GM20000 (cell line): ENCODE data around the gene PCDH15.
"Not testable (repeated sequence)": the region's sequence is repeated elsewhere in the genome, so short reads cannot be mapped to it uniquely, and the experiment has no call there.

Experiments used
- DNase-seq: peaks from one replicate; pipeline ENCODE4 v3.0.0; 2012; ENCODE audit warnings: low spot score
- CTCF ChIP-seq: IDR thresholded peaks from 2 replicates; pipeline ENCODE4 v1.5.1; 2012; ENCODE audit warnings: mild to moderate bottlenecking, control low read depth; ENCODE audit errors: extremely low read depth, missing control alignments

Gene PCDH15

GRCh38 chr10:54434782-54435181 lies 366.2 kb downstream of the PCDH15 start:
- TF ChIP-seq CTCF = no peak
- no peak for DNase-seq

GRCh38 chr10:54415483-54415882 lies 385.5 kb downstream of the PCDH15 start:
- TF ChIP-seq CTCF = no peak
- DNase-seq = no peak

DNA sequence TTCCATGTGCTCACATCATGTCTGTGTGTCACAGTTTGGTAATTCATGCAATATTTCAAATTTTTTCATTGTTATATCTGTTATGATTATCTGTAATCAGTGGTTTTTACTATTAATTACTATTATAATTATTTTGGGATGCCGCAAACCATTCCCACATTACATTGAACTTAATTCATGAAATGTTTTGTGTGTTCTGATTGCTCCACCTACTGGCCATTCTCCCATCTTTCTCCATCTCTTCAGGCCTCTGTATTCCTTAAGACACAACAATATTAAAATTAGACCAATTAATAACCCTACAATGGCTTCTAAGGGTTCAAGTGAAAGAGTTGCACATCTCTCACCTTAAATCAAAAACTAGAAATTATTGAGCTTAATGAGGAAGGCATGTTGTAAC lies 398.5 kb downstream of the PCDH15 start:
- DNase-seq = no peak
- peak; percentile 16 for TF ChIP-seq CTCF

GRCh38 chr10:54396031-54396430 lies 405.0 kb downstream of the PCDH15 start:
- no peak for TF ChIP-seq CTCF

DNA sequence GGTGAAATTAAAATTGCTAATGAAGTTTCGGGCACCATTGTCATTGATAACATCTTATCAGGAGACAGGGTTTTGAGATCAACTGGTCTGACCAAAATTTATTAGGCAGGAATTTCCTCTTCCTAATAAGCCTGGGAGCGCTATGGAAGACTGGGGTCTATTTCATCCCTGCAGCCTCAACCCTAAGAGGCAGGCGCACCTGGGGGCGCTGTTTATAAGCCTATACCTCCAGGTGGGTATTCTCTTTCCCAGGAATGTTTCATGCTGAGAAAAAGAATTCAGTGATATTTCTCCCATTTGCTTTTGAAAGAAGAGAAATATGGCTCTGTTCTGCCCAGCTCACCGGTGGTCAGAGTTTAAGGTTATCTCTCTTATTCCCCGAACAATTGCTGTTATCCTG lies 406.4 kb downstream of the PCDH15 start:
- DNase-seq = not testable (repeated sequence)

More at GRCh38 chr10:54396031-54396430, 405.0 kb downstream of the PCDH15 start:
- DNase-seq = no peak

DNA sequence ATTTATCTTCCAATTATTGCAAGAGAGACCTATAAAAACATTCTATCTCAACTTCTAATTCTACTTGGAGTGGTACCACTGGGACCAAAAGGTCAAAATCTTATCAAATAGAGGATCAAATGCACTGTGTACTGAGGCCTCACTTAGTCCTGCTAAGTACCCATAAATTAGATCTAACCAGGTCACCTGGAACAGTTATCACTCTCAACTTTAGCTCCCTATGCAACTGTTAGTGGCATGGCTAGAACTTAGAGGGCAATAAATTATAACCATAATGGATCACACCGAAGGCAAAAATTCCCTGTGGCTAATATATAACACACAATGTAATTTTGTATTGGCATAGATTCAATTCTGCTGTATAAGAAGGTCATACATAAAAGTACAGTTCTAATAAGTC lies 428.9 kb downstream of the PCDH15 start:
- no peak for DNase-seq
- TF ChIP-seq CTCF = no peak

DNA sequence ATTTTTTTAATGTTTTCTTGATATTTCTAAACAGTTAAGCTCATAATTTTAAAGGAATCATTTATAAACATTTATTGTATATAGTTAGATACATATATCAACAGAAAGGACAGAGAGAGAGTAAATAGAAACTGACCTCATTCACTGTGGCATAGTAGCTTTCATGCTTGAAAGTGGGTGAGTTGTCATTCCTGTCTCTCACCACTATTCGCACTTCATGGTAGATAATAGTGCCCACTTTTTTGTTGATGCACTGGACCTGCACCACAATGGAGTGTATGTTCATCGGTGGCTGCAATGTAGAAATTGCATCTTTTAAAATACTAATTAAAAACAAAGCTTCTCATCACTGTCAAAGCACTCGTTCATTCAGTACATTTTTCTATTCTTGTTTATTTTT lies 432.0 kb downstream of the PCDH15 start:
- no peak for DNase-seq
- TF ChIP-seq CTCF = no peak

DNA sequence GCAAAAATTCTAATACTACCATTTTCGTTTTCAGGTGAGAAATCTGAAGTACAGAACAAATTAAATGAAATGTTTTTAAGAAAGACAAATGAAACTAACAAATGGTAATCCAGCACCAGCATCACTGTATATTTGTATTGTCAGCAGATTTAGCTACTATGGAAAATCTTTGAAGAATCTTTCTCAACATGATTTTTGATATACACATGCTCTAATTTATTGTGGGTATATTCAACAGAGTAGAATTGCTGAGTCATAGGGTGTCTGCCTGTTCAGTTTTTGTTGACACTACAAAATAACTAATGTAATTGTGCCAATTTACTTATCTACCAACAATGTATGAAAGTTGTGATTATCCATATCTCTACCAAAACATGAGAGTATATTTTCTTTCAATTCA lies 437.6 kb downstream of the PCDH15 start:
- TF ChIP-seq CTCF = no peak
- DNase-seq = no peak
